SU-DHL-6 (cell line): ENCODE data around the gene CCDC85A.

Source experiments
- EZH2phosphoT487 ChIP-seq: fragments of 200-600 bp; sonication (generic), shearing (Covaris generic); conservative IDR thresholded peaks from 2 replicates; pipeline ENCODE4 v1.6.1; 2018; ENCODE audit warnings: mild to moderate bottlenecking, antibody characterized with exemption, low read length, moderate library complexity, mixed read lengths
- TF ChIP-seq, protein P1 (sequence below): fragments of 200-600 bp; sonication (generic); IDR thresholded peaks from one replicate; pipeline ENCODE4 v1.5.1; 2017; ENCODE audit warnings: antibody characterized with exemption, mild to moderate bottlenecking, low read length, moderate library complexity; ENCODE audit not compliant: insufficient read depth, poor library complexity, severe bottlenecking

- TF ChIP-seq, protein P1, sequence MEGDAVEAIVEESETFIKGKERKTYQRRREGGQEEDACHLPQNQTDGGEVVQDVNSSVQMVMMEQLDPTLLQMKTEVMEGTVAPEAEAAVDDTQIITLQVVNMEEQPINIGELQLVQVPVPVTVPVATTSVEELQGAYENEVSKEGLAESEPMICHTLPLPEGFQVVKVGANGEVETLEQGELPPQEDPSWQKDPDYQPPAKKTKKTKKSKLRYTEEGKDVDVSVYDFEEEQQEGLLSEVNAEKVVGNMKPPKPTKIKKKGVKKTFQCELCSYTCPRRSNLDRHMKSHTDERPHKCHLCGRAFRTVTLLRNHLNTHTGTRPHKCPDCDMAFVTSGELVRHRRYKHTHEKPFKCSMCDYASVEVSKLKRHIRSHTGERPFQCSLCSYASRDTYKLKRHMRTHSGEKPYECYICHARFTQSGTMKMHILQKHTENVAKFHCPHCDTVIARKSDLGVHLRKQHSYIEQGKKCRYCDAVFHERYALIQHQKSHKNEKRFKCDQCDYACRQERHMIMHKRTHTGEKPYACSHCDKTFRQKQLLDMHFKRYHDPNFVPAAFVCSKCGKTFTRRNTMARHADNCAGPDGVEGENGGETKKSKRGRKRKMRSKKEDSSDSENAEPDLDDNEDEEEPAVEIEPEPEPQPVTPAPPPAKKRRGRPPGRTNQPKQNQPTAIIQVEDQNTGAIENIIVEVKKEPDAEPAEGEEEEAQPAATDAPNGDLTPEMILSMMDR, result no peak
- TF ChIP-seq EZH2phosphoT487, result no peak
Observed at GRCh38 chr2:56263876-56264275, 80.1 kb downstream of the CCDC85A start.
